HL-60 (cell line): ENCODE measurements around the gene SEZ6.

Experiments
- DNase-seq, 2 experiments: peaks; one replicate each; pipeline ENCODE4 v3.0.0-alpha.2; 2010 to 2020; ENCODE audit warnings: low read depth in 1 of 2, low spot score in 1 of 2
- H3K27ac ChIP-seq: fragments of 250-450 bp; sonication (Bioruptor Pico); replicated peaks from 2 replicates; pipeline ENCODE4 v1.5.1; 2020; ENCODE audit warnings: mild to moderate bottlenecking, moderate library complexity
- H3K27me3 ChIP-seq: fragments of 250-450 bp; sonication (Bioruptor Pico); 2 replicates; pipeline ENCODE4 v1.5.1; 2021; ENCODE audit warnings: mild to moderate bottlenecking, moderate library complexity; ENCODE audit not compliant: insufficient read depth, poor library complexity, severe bottlenecking
- H3K4me3 ChIP-seq: replicated peaks from 2 replicates; pipeline ENCODE4 v1.5.1; 2011; ENCODE audit warnings: mild to moderate bottlenecking, control low read depth, low read length; ENCODE audit not compliant: insufficient read depth
- CTCF ChIP-seq: IDR thresholded peaks from one replicate; pipeline ENCODE4 v1.5.1; 2011; ENCODE audit warnings: low read length, control low read depth, inconsistent platforms; ENCODE audit not compliant: insufficient read depth
- GABPA ChIP-seq: IDR thresholded peaks from 2 replicates; pipeline ENCODE4 v1.6.1; 2012; ENCODE audit warnings: low read depth
- POLR2AphosphoS5 ChIP-seq: IDR thresholded peaks from 2 replicates; pipeline ENCODE4 v1.6.1; 2012; ENCODE audit warnings: low read depth
- REST ChIP-seq: IDR thresholded peaks from 2 replicates; pipeline ENCODE4 v1.6.1; 2012; ENCODE audit warnings: low read depth; ENCODE audit not compliant: insufficient replicate concordance
- SPI1 ChIP-seq: IDR thresholded peaks from 2 replicates; pipeline ENCODE4 v1.6.1; 2012; ENCODE audit warnings: low read depth, mild to moderate bottlenecking, borderline replicate concordance

The SEZ6 gene

GRCh38 chr17:28992185-28992584 lies 13.6 kb downstream of the SEZ6 start:
- Histone ChIP-seq H3K27me3 (no peaks in the 10 kb centered on the region), H3K4me3 (no peak overlapping the region), H3K27ac (no peak overlapping the region)
- DNase-seq = no peak
- TF ChIP-seq SPI1 (no peak), GABPA (no peak), POLR2AphosphoS5 (no peak)

- TF ChIP-seq CTCF (no peak), SPI1 (no peak), POLR2AphosphoS5 (no peak), GABPA (no peak), REST (no peak)
- no peaks in the 10 kb centered on the region for H3K27me3 ChIP-seq
- H3K4me3 ChIP-seq = no peak overlapping the region
- DNase-seq = no peak
- no peak overlapping the region for H3K27ac ChIP-seq
Observed at GRCh38 chr17:28991779-28992178, 14.1 kb downstream of the SEZ6 start.

DNA sequence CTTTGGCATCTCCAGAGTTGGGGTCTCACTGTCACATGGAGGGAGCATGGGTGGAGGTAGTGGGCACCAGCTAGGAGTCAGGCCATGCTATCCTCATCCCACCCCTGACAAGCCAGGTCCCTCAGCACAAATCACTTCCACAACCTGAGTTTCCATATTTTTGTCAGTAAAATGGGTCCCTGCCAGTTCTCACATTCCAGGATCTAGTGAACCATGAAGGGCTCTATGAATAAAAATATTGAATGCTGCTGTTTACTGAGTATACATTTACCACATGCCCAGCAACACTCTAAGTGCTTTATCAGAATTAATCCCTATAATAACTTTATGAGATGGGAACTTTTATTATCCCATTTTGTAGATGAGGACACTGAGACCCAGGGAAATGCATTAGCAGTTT lies 16.8 kb downstream of the SEZ6 start:
- Histone ChIP-seq H3K27me3 (no peaks in the 10 kb centered on the region), H3K27ac (no peak overlapping the region), H3K4me3 (no peak overlapping the region)
- no peak for DNase-seq
- TF ChIP-seq POLR2AphosphoS5 (no peak), REST (no peak), CTCF (no peak), GABPA (no peak), SPI1 (no peak)

DNA sequence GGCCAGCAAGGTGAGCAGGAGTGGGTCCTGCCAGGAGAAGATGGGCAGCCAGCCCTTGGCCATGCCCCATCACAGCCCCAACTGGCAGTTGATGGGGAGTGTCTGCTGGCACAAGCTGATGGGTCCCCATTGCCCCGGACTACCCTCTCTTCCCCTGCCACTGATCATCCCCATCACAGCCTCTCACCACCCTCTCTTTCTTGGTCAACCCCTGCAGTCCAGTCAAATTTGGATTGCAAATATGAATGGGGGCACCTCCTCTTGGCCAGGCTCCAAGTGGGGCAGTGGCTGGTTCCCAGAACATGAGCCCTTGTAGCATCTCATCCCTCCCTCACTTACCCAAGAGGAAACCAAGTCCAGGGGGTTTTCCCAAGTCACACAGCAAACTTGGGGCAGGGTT lies 17.4 kb downstream of the SEZ6 start:
- DNase-seq = no peak
- TF ChIP-seq GABPA (no peak), CTCF (no peak), REST (no peak), POLR2AphosphoS5 (no peak)
- Histone ChIP-seq H3K4me3 (no peak overlapping the region), H3K27me3 (no peaks in the 10 kb centered on the region), H3K27ac (no peak overlapping the region)
